ENCODE measurements around the gene ZNF41.
"Not testable (repeated sequence)": the region's sequence is repeated elsewhere in the genome, so short reads cannot be mapped to it uniquely, and the experiment has no call there.

Gene ZNF41

GRCh38 chrX:47515941-47516665 is 33.1 kb upstream of the ZNF41 start:
- H3K4me3 ChIP-seq (ENCODE audit: low read depth, low read length), result no peak overlapping the region
- TF ChIP-seq, protein P1, sequence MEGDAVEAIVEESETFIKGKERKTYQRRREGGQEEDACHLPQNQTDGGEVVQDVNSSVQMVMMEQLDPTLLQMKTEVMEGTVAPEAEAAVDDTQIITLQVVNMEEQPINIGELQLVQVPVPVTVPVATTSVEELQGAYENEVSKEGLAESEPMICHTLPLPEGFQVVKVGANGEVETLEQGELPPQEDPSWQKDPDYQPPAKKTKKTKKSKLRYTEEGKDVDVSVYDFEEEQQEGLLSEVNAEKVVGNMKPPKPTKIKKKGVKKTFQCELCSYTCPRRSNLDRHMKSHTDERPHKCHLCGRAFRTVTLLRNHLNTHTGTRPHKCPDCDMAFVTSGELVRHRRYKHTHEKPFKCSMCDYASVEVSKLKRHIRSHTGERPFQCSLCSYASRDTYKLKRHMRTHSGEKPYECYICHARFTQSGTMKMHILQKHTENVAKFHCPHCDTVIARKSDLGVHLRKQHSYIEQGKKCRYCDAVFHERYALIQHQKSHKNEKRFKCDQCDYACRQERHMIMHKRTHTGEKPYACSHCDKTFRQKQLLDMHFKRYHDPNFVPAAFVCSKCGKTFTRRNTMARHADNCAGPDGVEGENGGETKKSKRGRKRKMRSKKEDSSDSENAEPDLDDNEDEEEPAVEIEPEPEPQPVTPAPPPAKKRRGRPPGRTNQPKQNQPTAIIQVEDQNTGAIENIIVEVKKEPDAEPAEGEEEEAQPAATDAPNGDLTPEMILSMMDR (IDR thresholded peaks at IDR 0.05; ENCODE audit: control insufficient read depth, extremely low read depth, insufficient read depth), result no peak
- DNase-seq (ENCODE audit: low read depth), result no peak

DNA sequence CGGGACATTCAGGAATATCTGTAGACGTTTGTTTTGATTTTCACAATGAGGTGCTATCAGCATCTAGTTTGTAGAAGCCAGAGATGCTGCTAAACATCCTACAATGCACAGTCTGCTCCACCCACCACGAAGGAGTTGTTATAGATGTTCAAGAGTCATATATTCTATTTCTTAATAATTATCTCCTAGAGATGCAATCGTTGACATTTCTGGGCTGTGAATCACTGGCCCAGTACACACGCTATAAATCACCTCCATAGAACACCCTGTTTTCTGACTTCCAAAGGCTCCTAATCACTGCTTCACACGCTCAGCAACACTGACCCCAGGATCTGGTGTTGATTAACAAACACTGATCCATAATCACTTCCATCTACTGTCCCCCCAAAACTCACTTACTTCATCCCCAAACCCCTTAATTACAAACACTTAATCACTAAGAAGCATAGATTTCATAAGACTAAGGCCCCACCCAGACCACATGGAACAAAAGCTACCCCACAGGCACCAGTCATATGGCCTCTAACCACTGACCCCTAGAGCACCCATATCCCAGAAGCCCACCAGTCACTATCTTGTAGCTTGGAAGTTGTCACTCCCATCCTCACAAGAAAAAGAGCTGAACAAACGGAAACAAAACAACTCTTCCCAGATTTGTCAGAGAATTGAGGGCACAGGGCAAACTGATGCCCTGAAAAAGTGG is 31.7 kb upstream of the ZNF41 start:
- no peak for DNase-seq (ENCODE audit: low read depth)
- TF ChIP-seq, protein P1 (IDR thresholded peaks at IDR 0.05; ENCODE audit: control insufficient read depth, extremely low read depth, insufficient read depth), result no peak
- H3K4me3 ChIP-seq (ENCODE audit: low read depth, low read length), result no peak overlapping the region

DNA sequence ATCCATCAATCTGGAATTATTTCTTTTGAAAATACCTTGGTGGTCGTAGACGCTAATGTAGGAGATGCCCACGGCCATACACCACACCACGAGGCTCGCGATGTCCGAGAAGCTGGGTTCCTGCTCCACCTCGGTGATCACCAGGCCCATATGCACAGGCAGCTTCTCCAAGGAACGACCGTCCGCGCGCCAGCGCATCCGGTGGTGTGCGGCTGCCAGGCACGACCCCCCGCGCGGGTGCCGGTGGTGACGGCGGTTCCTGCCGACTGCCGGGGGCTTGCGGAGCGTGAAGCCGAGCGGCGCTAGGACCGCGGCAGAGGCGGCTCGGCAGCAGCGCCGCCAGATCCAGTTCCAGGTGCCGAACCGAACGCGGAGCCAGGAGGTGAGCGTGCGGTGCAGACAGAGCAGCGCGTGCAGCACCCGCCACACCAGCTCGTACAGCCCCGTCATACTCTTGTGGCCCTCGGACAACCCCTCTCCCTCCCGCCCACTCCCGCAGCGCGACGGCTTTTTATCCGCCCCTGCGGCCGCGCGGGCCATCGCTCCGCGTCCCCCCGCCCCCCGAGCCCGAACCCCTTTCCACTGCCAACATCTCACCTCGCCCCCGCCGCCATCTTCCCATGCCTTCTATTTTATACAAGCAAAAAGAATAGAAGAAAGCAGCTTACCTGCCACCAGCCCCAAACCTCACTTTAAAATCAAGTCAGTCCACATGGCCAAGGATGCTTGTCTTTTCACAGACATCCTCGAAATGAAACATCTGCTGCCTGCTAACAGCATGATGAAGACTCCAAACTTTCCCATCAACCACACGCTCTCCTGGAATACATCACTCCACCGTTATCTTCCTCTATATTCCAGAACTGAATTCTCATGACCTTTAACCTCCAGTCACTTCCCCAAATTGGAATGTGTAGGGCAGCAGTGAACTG is 30.3 kb upstream of the ZNF41 start:
- DNase-seq (ENCODE audit: low read depth), result not testable (repeated sequence)
- H3K4me3 ChIP-seq (ENCODE audit: low read depth, low read length), result peak overlapping the region; percentile 26

DNA sequence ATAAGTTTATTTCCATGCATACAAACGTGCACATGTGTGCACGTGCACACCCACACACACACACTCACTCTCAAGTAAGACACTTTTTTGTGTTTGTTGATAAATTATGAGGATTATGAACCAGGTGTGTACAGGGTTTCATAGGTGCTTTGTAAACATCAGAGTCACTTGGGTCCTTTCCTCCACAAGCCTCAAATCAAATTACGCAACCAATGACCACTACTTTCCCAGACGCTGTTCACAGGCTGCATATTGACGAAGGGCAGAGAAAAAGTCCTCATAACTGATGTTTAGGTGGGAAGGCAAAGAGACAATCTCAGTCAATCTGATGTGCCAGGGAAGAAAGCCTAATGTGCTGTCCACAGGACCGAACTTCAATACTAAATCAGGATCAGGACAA is 29.4 kb upstream of the ZNF41 start:
- not testable (repeated sequence) for H3K4me3 ChIP-seq (ENCODE audit: low read depth, low read length)

DNA sequence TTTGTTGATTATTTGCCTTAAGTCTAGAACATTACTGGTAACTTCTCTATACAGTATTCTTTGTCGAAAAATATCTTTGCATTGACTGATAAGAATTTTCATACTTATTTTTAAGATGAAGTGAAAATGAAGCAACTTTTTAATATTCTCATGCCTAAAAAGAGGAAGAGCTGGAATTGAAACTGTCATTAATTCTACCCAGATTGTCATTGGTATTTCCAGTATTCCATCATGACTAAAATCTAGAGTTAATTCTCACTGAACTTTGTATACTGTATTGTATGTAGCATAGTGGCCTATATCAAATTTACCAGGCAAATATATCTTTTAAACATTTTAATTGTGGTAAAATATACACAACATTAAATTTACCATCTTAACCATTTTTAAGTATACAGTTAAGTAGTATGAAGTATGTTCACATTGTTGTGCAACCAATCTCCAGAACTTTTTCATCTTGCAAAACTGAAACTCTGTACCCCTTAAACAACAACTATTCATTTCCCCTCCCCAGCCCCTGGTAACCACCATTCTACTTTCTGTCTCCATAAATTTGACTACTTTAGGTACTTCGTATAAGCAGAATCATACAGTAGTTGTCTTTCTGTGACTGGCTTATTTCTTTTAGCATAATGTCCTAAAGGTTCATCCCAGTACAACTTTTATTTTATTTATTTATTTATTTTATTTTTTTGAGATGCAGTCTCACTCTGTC is 24.3 kb upstream of the ZNF41 start:
- no peak overlapping the region for H3K4me3 ChIP-seq (ENCODE audit: low read depth, low read length)
- no peak for DNase-seq (ENCODE audit: low read depth)
- TF ChIP-seq, protein P1 (IDR thresholded peaks at IDR 0.05; ENCODE audit: control insufficient read depth, extremely low read depth, insufficient read depth), result no peak

More for the DNA sequence above, 29.4 kb upstream of the ZNF41 start:
- not testable (repeated sequence) for DNase-seq (ENCODE audit: low read depth)

DNA sequence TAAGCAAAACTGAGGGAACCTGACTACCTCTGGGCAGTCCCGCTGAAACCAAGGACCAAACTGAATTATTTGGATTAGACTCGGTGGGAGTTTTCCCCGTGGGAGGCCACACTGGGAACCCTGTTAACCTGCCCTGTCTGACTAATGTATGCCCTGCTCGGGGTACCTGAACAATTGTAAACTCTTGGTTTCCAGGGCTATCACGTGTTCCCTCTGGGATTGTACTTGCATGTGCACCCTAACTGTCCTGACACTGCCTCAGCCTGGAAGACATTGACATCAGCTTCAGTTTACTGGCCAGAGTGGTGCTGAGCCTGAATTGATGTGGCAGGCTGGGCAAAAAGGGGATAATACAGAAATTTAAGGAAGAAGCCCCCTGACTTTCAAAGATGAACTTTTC is 20.1 kb upstream of the ZNF41 start:
- no peak overlapping the region for H3K4me3 ChIP-seq (ENCODE audit: low read depth, low read length)
- DNase-seq (ENCODE audit: low read depth), result no peak
- TF ChIP-seq, protein P1 (IDR thresholded peaks at IDR 0.05; ENCODE audit: control insufficient read depth, extremely low read depth, insufficient read depth), result no peak

GRCh38 chrX:47502316-47503125 is 19.5 kb upstream of the ZNF41 start:
- TF ChIP-seq, protein P1 (IDR thresholded peaks at IDR 0.05; ENCODE audit: control insufficient read depth, extremely low read depth, insufficient read depth), result no peak
- no peak overlapping the region for H3K4me3 ChIP-seq (ENCODE audit: low read depth, low read length)
- no peak for DNase-seq (ENCODE audit: low read depth)

Data from LNCaP clone FGC (cell line).